Central memory CD4-positive, alpha-beta T cell (primary cell): ENCODE measurements around the gene CACNA1H.

ENCODE experiments used
- DNase-seq: peaks from one replicate; pipeline ENCODE4 v3.0.0; 2022
- total RNA-seq, 3 experiments: gene quantifications; one replicate each; lab custom pipeline; 2026; lab: John Stamatoyannopoulos, UW

Gene CACNA1H
- 1.8 to 23.0 (median 12.4) reads per million in 3 experiments for total RNA-seq

DNA sequence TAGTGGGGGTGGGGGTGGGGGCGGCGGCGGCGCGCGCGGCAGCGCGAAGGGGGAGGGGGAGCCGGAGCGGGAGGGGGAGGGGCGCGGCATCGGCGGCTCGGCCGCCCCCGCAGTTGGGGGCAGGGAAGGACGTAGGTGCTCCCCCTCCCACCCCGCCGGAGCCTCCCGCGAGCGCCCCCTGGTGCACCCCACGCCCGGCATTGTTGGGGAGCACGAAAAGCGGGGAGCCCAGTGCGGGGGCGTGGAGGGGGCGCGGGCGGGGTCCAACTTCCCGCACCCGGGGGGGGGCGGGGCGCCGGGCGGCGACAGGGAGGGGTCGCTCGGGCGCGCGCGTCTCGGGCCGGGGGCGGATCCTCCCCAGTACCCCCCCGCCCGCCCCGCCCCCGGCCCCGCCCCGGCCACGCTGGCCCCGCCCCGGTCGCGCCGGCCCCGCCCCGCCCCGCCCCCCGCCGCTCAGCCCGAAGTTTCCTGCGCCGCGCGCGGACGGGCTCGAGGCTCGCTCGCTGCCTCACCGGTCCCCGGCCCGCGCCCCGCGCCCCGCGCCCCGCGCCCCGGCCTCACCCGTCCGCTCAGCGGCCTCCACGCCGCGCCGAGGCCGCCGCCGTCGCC, at the start of gene CACNA1H:
Gene CACNA1H (plus strand): TSS at position 456 of the 609 bp plus-strand sequence. CDS start 632 bp downstream, outside the sequence.
- peak; percentile 54 for DNase-seq

DNA sequence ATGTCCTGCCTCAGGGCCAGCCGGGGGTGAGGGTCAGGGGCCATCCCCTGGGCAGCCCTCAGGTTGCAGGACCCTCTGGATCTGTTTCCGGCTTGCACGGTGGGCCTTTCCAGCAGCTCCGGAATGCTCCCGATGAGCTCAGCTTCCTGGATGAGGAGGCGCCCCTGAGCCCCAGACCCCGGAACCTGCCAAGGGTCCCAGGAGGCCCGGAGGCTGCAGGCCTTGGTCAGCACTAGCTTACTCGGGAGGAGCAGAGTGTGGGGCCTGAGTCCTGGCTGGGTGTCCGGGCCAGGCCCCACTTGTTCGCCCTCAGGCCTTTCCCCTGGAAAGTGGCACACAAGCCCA, 49.3 kb upstream of the CACNA1H start:
- DNase-seq, result no peak

DNA sequence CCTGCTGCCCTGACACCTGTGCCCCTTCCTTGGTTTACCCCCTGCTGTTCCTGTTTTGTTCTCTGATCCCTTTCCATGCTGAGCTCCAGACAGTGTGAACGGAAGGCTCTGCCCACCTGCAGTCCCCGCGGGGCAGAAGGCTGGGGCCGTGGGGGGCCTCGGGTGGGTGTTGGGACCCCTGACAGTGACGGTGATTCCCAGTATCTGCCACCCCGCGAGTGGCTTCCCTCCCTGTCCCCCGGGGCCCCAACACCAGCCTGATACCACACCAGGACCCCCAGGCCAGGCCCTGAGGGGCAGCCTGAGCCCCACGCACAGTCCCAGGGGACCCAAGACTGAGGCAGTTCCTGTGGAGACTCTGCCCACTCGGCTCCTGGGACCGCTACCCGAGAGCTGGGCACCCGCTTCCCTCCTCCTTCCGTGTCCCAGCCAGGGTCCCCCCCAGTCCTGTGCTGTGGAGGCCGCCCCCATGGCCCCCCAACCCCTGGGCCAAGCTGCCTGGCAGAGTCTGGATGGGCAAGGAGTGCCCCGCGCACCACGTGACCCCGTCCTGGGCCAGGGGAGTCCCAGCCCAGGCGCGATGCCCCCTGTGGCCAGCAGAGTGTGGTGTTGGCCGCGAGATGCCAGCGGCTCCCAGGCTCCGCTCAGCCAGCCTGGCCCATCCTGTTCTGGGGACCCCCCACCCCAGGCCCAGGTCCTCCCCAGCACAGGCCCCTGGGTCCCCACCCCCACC, 46.9 kb upstream of the CACNA1H start:
- no peak for DNase-seq

DNA sequence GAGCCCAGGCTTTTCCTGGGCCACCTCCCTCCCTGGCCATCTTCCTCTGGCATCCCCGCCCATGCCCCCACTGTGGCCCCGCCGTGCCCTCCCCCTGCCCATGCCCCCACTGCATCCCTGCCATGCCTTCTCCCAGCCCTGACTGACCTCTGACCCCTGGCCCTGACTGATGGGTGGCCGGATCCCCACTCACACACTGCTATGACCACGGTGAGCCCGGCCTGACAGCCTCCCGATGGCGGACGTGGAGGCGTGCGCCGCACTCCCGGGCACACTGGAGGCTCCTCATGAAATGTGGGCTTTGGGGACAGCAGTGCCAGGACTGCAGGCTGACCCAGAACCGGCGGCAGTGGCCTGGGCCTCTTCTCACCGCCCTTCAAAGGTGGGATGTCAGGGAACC, 46.2 kb upstream of the CACNA1H start:
- DNase-seq, result no peak

DNA sequence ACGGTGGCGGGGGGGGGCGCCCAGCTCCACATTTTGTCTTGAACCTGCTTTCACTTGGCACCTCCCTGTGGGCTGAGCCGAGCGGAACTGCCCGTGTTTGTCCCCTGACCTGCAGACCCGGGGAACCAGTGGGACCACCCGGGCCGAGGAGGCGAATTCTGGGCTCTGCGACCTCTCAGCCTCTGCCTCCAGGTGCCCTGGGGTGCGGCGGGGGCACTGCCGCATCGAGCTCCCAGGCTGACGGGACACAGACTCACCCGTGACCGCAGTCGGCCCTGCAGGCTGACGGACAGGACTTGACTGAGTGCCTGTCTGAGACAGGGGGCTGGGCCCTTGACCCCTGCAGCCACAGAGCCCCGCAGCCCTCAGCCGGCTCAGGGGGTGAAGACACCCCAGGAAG, 45.8 kb upstream of the CACNA1H start:
- DNase-seq, result no peak

DNA sequence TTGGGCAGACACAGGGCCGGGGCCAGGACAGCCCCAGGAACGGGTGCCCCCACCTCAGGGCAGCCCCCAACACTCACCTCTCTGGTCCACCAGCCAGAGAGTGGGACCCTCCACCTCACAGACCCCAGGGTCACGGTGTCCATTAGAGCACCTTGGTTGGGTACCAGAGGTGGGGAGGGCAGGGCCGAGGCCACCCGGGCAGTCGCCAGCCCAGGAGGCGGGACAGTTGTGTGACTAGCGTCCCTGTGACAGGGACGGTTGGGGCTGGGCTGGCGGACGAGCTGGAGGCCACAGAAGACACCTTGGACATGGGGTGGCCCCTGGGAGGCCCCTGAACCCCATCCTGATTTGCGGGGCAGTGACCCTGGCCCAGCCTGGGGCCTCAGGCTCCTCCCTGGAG, 45.2 kb upstream of the CACNA1H start:
- DNase-seq, result no peak

DNA sequence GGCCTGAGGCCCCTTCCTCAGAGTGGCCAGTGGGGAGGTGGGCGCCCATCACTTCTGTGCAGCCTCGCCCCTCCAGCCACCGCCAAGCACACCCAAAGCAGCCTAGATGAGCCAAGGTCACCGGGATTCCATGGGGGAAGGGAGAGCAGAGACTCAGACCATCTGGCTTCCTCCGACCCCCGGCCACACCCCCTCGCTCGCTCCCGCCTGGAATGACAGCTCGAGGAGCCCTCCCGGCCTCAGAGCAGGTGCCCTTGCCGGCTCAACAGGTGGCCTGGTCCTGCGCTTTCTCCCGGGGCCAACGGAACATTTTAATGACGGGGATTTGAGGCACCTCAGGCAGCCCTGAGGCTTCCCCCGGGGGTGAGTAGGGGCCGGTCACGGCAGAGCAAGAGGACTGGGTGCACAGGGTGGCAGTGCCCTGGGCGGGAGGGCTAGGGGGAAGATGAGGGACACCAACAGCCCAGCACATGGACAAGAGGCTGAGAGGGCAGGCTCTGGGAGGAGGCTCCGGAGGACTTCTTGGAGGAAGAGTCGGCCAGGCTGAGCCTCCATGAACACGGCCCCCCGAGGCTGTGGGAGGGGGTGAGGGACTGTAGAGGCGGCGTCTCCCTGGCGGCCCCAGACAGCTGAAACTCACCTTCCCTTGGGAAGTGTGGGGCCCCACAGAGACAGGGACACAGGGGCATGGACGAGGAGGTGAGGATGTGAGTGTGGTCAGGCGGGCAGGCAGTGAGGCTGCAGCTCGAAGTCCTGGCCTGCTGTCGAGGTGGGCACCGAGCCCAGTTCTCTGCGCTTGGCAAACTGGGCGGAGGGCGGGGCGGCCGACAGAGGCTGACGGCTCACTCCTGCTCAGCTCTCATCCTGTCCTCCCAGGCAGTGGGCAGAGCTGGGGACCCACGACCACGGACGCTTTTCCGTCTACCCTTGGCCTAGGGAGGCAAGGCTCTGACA, 44.3 kb upstream of the CACNA1H start:
- DNase-seq, result no peak

DNA sequence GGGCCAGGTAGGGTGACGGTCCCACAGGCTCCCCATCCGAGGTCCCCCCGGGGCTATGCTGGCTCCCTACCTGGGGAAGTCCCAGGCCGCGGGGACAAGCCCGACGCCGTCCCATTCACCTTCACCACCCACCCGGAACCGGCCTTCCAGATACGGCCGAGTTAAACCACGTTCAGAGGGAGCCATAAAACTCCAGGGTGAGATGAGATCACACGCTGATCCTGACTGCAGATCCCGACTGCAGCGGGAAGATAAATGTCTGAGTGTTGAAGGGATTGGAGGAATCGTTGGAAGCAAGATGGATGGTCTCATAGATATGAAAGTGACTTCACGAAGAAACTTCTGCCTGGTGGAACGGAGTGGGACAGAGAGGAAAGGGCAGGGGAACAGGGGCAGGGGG, 43.3 kb upstream of the CACNA1H start:
- DNase-seq, result no peak

DNA sequence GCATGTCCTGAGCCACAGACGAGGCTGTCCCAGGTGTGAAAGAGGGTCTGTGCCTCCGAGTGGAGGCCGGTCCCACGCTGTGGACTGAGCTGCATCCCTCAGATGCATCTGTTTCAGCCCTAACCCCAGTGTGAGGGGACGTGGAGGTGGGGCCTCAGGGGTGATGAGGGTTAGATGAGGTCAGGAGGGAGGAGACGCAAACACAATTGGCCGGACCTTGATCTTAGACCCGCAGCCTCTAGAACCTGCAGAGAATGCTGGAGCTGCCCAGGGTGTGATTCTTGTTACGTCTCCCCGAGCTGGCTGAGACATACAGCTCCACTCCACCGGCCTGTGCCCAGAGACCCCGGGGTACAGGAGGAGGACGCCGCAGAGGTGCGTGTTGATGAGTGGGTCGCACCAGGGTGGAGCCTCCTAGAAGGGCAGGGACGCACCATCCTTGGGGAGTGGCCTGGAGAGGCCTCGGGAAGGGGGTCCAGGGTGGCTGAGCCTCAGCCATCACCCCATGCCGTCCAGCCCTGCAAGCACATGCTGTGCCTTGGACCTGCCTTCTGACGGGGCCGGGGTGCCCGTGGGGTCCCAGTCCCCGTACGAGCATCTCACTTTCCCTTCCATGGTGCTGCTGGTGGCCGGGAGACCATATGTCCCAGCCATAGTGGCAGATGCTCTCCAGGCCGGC, 40.3 kb upstream of the CACNA1H start:
- DNase-seq, result no peak

DNA sequence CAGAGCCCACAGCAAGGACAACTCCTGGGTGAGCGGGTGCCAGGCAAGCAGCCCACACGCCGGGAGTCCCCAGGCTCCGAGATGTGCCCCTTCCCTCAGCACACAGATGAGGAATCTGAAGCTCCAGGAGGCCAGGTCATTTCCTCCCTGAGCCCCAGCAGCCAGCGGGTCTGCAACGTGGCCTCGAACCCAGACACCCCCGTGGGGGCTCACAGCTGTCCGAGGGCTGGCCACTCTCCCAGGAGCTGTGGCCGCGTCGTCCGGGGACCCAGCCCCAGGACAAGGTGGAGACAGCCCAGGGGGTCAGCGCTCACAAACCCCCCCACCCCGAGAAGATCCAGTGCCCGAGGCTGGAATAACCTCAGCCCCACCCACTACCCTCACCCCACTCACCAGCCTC, 39.4 kb upstream of the CACNA1H start:
- DNase-seq, result no peak

DNA sequence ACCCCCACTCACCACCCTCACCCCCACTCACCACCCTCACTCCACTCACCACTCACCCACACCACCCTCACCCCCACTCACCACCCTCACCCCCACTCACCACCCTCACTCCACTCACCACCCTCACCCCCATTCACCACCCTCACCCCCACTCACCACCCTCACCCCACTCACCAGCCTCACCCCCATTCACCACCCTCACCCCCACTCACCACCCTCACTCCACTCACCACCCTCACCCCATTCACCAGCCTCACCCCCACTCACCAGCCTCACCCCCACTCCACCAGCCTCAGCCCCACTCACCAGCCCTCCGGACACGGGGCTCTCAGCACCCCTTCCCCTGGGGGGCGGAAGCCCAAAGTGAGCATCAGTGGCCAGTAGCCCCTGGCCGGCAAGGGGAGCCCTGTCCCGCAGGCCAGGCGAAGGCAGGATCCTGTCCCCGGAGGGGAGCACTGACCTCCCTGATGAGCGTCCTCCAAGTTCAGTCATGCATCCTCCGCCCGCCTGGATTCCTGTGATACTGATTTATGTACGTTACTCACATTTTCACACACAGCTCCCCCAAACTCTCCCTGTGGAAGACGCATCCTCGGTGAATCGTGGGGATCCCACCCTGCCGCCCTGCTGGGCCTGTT, 38.9 kb upstream of the CACNA1H start:
- no peak for DNase-seq

DNA sequence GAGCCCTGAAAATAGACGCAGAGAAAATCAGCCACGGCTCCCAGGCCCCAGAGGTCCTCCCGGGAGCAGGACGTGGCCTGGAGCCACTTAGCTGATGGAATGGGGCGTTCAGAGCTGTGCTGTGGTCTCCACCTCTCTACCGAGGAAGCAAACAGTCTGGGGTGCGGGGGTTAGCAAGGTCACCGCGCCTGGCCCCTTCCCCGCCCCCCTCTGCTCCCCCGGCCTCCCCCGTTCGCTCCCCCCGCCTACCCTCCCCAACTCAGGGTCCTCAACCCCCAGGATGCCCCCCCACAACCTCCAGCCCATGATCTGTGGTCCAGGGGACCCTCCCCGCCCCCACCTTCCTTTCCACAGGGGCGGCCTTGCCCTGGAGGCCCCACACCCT, 36.2 kb upstream of the CACNA1H start:
- no peak for DNase-seq

DNA sequence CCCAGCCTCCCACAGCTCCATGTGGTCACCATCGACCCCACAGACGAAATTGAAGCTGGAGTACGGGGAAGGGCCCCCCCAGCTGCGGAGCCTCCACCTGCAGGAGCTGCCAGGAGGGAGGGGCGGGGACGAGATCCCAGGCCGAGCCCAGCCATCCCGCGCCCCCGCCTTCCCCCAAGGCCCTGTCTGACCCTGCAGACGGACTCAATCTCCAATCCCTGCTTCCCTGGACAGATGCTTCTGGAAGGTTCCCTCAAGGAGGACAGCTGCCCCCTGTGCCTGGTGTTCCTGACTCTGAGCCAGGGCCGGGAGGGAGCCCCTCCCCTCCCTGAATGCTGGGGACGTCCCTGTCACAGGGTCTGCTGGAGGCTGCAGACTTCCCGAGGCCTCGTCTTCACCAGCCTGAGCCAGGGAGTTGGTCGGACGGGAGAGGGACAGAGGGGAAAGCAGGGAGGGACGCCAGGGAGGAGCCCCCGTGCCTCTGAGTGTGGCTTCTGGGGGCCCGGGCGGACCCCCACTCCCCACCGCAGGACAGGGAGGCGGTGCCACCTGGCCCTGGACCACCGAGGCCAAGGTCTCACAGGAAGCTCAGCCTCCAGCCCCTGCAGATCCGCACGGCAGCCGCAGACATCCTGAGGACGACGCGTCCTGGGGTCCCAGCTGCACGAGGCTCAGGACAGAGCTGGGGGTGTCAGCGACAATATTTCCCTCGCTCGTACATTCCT, 35.6 kb upstream of the CACNA1H start:
- DNase-seq, result no peak

DNA sequence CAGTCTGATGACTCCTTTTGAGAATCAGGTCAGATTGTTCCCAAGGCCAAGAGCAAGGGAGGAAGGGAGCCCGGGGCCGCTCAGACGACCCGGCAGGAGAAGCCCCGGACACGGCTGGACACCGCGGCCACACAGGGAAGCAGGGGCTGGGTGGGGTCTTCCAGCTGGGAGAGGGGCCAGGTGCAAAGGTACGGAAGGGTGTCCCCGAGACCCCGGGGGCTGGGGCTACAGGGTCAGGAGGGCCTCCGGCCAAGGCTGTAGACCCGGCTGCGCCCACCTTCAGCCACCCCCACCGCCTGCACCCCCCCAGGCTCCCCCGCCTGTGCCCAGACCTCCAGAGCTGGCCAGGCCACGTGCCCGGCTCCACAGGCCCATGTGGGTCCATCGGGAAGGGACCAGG, 35.0 kb upstream of the CACNA1H start:
- no peak for DNase-seq

DNA sequence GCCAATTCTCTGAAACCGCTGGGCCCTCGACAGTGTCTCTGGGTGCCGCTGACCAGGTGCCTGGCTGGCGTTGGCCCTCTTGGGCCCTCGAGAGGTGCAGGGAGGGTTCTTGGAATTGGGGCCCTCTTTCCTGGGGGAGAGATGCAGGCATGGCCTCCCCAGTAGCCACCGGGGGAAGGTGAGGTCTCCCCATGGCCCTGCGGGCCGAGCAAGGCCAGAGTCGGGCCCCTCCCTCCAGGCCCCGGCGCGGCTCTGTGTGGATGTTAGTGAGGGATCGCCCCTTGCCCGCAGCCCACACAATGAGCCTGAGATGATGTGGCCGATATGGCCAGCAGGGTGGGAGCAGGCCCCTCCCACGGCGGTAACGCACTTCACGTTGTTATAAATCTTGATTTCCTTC, 33.8 kb upstream of the CACNA1H start:
- DNase-seq, result no peak

DNA sequence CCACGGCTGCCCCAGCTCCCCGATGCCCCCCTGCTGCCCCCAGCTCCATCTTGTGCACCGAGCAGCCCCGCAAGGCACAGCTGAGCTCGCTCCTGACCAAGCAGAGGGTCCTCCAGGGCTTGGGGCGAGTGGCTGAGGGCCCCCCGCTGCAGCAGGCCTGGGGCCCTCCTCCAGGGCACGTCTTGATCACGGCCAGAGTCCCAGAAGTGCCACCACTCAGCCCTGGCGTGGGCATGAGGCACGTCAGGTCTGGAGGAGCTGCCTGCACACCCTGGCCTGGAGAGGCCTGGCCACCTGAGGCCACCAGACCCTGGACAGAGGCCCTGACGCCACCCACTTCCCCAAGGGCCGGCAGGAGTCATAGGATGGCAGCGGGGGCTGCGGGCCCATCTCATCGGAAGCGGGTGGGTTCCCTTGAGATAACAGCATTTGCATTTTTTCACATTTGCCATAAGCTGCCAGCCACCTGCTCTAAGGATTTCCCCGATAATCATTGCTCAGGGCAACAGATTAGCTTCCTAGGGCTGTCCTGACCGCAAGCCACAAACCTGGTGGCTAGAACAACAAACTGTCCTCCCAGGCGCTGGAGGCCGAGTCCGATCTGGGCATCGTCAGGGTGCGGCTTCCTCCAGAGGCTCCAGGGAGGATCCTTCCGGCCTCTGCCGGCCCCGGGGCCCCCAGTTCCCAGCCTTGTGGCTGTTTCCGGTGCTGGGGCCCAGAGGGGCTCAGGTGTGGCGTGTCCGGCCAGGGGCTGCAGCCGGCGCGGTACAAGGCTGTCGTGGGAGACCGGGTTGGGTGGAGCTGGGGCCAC, 32.9 kb upstream of the CACNA1H start:
- DNase-seq, result no peak

DNA sequence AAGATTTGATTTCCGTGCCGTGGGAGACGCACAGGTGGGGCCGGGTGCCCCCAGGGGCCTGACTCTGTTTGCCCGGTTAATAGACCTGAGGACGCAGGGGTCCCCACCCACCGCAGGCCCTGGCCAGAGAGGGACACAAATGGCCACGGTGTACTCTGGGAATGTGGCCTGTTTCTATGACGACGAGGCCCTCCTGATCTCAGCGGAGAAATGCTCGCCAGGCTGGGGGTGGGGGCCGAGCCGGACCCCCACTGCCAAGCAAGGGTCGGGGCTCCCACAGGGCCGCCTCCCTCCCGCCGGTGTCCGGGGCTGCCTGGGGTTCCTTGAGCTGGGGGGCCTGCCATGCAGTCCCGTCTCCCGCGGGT, 32.3 kb upstream of the CACNA1H start:
- DNase-seq, result no peak

DNA sequence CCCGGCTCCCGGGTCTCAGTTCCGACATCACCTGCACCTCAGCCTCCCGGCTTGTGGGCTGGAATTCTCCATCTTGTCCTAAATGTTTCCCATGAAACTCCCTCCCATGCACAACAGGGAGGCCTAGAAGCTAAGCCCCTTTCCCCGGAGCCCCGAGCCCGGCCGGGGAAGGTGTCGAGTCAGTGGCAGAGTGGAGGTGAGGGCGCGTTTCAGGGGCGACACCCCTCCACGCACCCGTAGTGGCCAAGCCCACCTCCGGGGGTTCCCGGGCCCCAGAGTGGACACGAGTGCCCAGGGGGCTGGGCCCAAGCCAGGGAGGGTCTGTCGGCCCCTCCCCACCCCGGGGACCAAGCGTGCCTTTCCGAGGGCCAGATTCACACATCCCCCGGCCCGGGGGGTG, 31.9 kb upstream of the CACNA1H start:
- DNase-seq, result no peak

DNA sequence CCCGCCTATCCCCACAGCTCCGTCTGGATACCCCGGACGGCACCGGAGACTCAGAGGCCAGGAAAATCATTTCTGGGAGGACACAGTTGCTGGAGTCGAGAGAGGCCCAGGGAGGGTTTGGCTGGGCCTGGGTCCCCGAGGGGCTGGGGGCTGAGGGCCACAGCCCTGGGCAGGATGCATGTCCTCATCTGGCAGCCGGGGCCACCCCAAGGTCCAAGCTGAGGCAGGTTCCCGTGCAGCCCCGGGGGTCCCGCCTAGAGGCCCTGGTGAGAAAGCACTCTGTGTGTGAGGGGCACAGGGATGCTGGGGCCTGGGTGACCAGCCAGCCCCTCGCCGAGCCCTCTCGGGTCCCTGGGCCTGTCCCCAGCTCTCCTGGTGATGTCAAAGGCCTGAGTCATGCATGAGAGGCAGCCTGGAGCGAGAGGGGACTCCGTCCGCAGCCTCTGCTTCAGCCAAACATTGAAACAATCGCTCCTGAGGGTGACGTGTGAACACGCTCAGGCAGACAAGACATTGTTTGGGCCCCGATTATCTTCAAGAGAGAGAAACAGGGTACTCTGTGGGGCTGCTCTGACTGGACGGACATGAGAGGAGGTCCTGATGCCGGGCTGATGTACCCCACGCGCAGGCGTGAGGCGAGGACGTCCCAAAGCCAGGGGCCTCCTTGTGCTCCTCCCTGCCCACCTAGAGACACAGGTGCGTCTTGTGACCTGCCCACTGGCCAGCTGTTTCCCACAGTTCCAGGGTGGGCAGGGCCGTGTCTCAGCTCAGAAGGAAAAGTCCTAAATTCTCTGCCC, 31.1 kb upstream of the CACNA1H start:
- DNase-seq, result no peak

DNA sequence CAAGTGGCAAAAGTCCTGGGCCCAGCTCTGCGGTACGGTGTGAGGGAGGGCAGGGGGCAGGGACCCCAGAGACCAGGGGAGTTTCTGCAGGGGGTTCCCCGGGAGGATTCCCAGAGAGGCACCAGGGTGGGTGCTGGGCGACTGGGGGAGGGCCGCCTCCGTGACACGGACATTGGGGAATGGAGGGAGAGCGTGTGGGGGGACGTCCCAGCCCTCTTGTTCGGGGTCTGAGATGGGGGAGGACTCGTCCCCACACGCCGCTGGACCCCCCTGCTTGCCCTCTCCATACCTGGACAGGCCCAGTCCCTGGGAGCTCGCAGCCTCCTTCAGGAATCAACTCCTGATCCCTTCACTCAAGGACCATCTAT, 30.5 kb upstream of the CACNA1H start:
- DNase-seq, result no peak
